ENCODE measurements around the gene CAMLG.

The CAMLG gene

GRCh38 chr5:134772461-134773125, 34.2 kb downstream of the CAMLG start:
- in situ Hi-C loops (cut with MboI; ENCODE audit: low pct_unique_long_range_greater_than_20kb, low sequenced_read_pairs, unreplicated experiment): no loop called here
- no peak for DNase-seq (ENCODE audit: low spot score)

GRCh38 chr5:134777366-134777765, 39.0 kb downstream of the CAMLG start:
- in situ Hi-C loops (cut with MboI; ENCODE audit: low pct_unique_long_range_greater_than_20kb, low sequenced_read_pairs, unreplicated experiment): no loop called here
- TF ChIP-seq CTCF (IDR thresholded peaks at IDR 0.05; ENCODE audit: extremely low read depth, insufficient read depth, missing control alignments): no peak
- DNase-seq (ENCODE audit: low spot score): no peak

More at GRCh38 chr5:134772461-134773125, 34.2 kb downstream of the CAMLG start:
- TF ChIP-seq CTCF (IDR thresholded peaks at IDR 0.05; ENCODE audit: extremely low read depth, insufficient read depth, missing control alignments): no peak

- DNase-seq (ENCODE audit: low spot score): no peak
- TF ChIP-seq CTCF (IDR thresholded peaks at IDR 0.05; ENCODE audit: extremely low read depth, insufficient read depth, missing control alignments): peak; percentile 30
- in situ Hi-C loops (cut with MboI; ENCODE audit: low pct_unique_long_range_greater_than_20kb, low sequenced_read_pairs, unreplicated experiment): no loop called here
Measured at GRCh38 chr5:134784241-134784920, 46.0 kb downstream of the CAMLG start.

GRCh38 chr5:134784946-134785620, 46.7 kb downstream of the CAMLG start:
- in situ Hi-C loops (cut with MboI; ENCODE audit: low pct_unique_long_range_greater_than_20kb, low sequenced_read_pairs, unreplicated experiment): no loop called here
- TF ChIP-seq CTCF (IDR thresholded peaks at IDR 0.05; ENCODE audit: extremely low read depth, insufficient read depth, missing control alignments): no peak
- DNase-seq (ENCODE audit: low spot score): no peak

GRCh38 chr5:134787692-134788091, 49.3 kb downstream of the CAMLG start:
- no peak for DNase-seq (ENCODE audit: low spot score)

More at GRCh38 chr5:134787692-134788091, 49.3 kb downstream of the CAMLG start:
- in situ Hi-C loops (cut with MboI; ENCODE audit: low pct_unique_long_range_greater_than_20kb, low sequenced_read_pairs, unreplicated experiment): no loop called here
- TF ChIP-seq CTCF (IDR thresholded peaks at IDR 0.05; ENCODE audit: extremely low read depth, insufficient read depth, missing control alignments): no peak
